Left ventricle myocardium inferior (tissue), 1 donor: ENCODE data around the gene NFE2L2. TPM values are rescaled to one million over a fixed set of nuclear protein-coding genes. Genes with fewer than 3 reads are reported as not detected.
A peak's percentile ranks its signal among the peaks of the same experiment; 100 is the strongest.
"Not testable (repeated sequence)": the region's sequence is repeated elsewhere in the genome, so short reads cannot be mapped to it uniquely, and the experiment has no call there.

Source experiments
- DNase-seq: peaks from one replicate; pipeline ENCODE4 v3.0.0-alpha.2; 2020
- H3K27ac ChIP-seq: fragments of 200-600 bp; replicated peaks from 2 replicates; pipeline ENCODE4 v1.8.0; 2021
- H3K27me3 ChIP-seq: fragments of 200-600 bp; 2 replicates; pipeline ENCODE4 v1.8.0; 2021; ENCODE audit warnings: low read depth
- H3K36me3 ChIP-seq: fragments of 200-600 bp; 2 replicates; pipeline ENCODE4 v1.8.0; 2021
- H3K4me1 ChIP-seq: fragments of 200-600 bp; 2 replicates; pipeline ENCODE4 v1.8.0; 2021
- H3K4me3 ChIP-seq: fragments of 200-600 bp; 2 replicates; pipeline ENCODE4 v1.8.0; 2021; ENCODE audit warnings: mild to moderate bottlenecking, moderate library complexity
- H3K9me3 ChIP-seq: fragments of 200-600 bp; replicated peaks from 2 replicates; pipeline ENCODE4 v1.8.0; 2021
- CTCF ChIP-seq: fragments of 200-600 bp; IDR thresholded peaks from 2 replicates; pipeline ENCODE4 v1.8.0; 2021; ENCODE audit warnings: antibody characterized with exemption, mild to moderate bottlenecking, borderline replicate concordance
- intact Hi-C: fragments of 100-400 bp; cut with micrococcal nuclease; formaldehyde crosslinking; loops from one replicate; pipeline ENCODE4 v1.11.0; 2022
- long read RNA-seq: library from polyadenylated mRNA; unstranded; transcript quantifications from one replicate; pipeline ENCODE4 v2.0.0, GENCODE V29; 2021
- total RNA-seq: library from RNA; stranded (reverse); fragmentation: NEBNext Ultra II Directional; extraction: Animal tissue kit (Norgen Biotek cat#: 25700); gene quantifications from one replicate; pipeline ENCODE4 v1.2.1, GENCODE V29; 2021
- donor health status: DM: no; HTN: yes; CAD: no; lungs with severe emphysema.

The NFE2L2 gene
- total RNA-seq: 50.7 TPM
- long read RNA-seq, transcript NFE2L2-202 (5 exons, 2,651 nt): minor isoform, 20 of 121 reads
- long read RNA-seq, transcript NFE2L2-201 (5 exons, 2,853 nt): major isoform, 91 of 121 reads
- long read RNA-seq, partial matches to known transcripts: 3 of 121 reads
- long read RNA-seq, other reads (novel, unspliced or antisense): 7 of 121 reads

GRCh38 chr2:177264693-177265587 is at the start of gene NFE2L2:
Gene NFE2L2 (minus strand): TSS chr2:177264727. CDS start chr2:177264576, 151 bp downstream.
- Histone ChIP-seq H3K27ac (peak within 1 kb of the TSS; percentile 100), H3K36me3 (no peaks in the 10 kb centered on the region), H3K9me3 (no peaks in the 10 kb centered on the region), H3K4me1 (peaks cover 63% of the 10 kb centered on the region), H3K4me3 (peak within 1 kb of the TSS; percentile 90), H3K27me3 (no peaks in the 10 kb centered on the region)
- peak; percentile 48 for TF ChIP-seq CTCF
- intact Hi-C loops: loop anchor here (5.0 to 10.0 kb wide), 3 partner anchors 48 to 100 kb away; no protein-coding TSS in a partner anchor
- DNase-seq: peak; percentile 96

DNA sequence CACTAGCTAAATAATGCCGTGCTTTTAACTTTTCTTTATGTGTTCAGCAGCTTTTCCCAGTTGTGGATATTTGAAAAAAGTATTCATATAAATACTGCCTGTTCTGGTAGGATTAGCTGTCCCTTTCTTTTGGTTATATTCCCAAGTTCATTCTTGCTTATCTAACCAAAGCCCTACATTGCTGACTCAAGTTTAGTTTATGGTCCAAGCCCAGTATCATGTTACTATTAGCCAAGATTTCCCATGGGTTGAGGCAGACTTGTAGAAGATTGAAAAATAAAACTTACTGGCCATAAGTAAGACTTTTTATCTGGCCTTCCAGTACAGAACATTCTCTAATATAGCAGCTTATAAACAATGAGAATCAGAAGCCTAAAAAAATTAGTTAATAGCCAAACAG is 49.7 kb upstream of the NFE2L2 start:
- no peak overlapping the region for H3K4me3 ChIP-seq
- DNase-seq: no peak
- H3K27me3 ChIP-seq: no peaks in the 10 kb centered on the region
- TF ChIP-seq CTCF: no peak
- no peaks in the 10 kb centered on the region for H3K36me3 ChIP-seq
- intact Hi-C loops: no loop called here
- H3K27ac ChIP-seq: peak overlapping the region; percentile 61
- peaks cover 24% of the 10 kb centered on the region for H3K4me1 ChIP-seq
- H3K9me3 ChIP-seq: no peaks in the 10 kb centered on the region

DNA sequence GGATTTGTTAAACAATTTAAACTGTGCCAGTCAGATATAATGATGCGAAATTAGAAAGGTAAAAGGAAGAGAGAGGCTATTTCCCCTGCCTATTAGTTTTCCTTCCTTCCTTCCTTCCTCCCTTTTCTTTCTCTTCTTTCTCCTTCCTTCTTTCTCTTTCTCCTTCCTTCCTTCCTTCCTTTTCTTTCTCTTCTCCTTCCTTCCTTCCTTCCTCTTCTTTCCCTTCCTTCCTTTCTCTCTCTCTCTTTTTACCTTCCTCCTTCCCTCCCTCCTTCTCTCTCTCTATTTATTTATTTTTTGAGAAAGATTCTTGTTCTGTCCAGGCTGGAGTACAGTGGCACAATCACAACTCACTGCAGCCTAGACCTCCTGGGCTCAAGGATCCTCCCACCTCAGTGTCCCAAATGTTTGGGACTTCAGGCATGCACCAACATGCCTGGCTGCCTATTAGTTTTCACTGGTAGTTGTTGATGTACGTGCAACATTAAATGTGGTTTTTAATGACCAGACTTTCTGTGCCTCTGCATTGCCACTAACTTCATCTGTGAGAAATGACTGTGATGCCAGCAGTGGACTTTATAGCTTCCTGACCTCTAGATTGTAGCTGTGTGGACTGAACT is 48.7 kb upstream of the NFE2L2 start:
- Histone ChIP-seq H3K36me3 (no peaks in the 10 kb centered on the region), H3K27me3 (no peaks in the 10 kb centered on the region), H3K27ac (peak overlapping the region; percentile 61), H3K4me3 (no peak overlapping the region), H3K9me3 (no peaks in the 10 kb centered on the region), H3K4me1 (peaks cover 29% of the 10 kb centered on the region)
- DNase-seq: no peak
- intact Hi-C loops: no loop called here
- no peak for TF ChIP-seq CTCF

DNA sequence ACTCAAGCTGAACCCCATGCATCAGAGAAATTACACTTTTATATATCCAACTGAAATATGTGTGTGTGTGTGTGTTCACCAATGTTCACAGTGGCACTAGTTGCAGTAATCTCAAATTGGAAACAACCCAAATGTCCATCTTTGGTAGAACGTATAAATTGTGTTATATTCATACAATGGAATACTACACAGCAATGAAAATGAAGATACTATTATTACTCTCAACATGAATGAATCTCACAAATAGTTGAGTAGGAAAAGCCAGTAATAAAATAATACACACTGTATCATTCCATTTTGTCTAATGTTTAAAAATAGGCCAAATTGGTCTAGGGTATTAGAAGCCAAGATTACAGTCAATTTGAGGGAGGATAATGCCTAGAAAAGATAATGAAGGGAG is 48.0 kb upstream of the NFE2L2 start:
- DNase-seq: no peak
- TF ChIP-seq CTCF: no peak
- Histone ChIP-seq H3K9me3 (no peaks in the 10 kb centered on the region), H3K27me3 (no peaks in the 10 kb centered on the region), H3K27ac (no peak overlapping the region), H3K36me3 (no peaks in the 10 kb centered on the region), H3K4me1 (peaks cover 28% of the 10 kb centered on the region), H3K4me3 (no peak overlapping the region)
- intact Hi-C loops: no loop called here

DNA sequence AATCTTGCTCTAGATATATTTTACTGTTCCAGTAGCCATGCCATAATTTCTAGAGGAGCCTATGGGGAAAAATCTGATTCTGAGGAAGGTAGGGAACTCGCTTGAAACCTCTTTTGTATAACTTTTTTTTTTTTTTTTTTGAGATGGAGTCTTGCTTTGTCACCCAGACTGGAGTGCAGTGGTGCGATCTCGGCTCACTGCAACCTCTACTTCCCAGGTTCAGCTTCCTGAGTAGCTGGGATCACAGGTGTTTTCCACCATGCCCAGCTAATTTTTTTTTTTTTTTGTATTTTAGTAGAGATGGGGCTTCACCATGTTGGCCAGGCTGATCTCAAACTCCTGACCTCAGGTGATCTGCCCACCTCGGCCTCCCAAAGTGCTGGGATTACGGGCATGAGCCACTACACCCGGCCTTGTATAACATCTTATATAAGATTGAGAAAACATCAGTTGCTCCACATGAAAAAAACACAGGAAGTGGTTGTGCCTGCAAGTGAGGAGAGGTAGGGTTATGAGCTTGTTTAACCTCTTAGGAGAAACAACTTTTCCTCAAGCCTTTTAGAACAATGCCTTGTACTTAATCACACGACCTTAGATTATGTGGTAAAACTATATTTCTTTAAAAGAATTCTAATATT is 45.3 kb upstream of the NFE2L2 start:
- DNase-seq, H3K27me3 ChIP-seq, H3K36me3 ChIP-seq, H3K27ac ChIP-seq, H3K4me1 ChIP-seq, H3K4me3 ChIP-seq, intact Hi-C loops, H3K9me3 ChIP-seq: not testable (repeated sequence)
